GM18526 (cell line): ENCODE measurements around the gene ARID4B.

Source experiments
- POLR2A ChIP-seq: IDR thresholded peaks from 3 replicates; pipeline ENCODE4 v1.6.1; 2011; ENCODE audit not compliant: insufficient read length; ENCODE audit errors: extremely low read depth

Gene ARID4B

GRCh38 chr1:235313931-235314678 lies 13.9 kb downstream of the ARID4B start:
- TF ChIP-seq POLR2A = no peak

- no peak for TF ChIP-seq POLR2A
Observed at GRCh38 chr1:235313262-235313661, 14.7 kb downstream of the ARID4B start.

- TF ChIP-seq POLR2A = no peak
Observed at GRCh38 chr1:235307158-235308124, 20.5 kb downstream of the ARID4B start.

GRCh38 chr1:235304549-235305451 lies 23.2 kb downstream of the ARID4B start:
- TF ChIP-seq POLR2A = no peak

DNA sequence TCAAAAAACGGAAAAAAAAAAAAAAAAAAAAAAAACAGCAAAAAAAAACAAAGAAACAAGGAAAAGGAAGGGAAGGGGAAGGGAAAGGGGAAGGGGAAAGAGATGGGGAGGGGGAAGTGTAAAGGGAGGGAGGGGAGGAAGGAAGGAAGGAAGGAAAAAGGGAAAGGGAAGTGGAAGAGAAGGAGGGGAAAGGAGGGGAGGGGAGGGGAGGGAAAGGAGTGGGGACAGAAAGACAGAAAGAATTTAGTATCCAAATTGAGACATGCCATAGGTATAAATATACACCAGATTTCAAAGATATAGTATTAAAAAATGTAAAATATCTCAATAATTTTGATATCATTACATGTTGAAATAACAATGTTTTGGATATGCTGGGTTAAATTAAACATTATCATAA lies 25.8 kb downstream of the ARID4B start:
- TF ChIP-seq POLR2A = no peak

DNA sequence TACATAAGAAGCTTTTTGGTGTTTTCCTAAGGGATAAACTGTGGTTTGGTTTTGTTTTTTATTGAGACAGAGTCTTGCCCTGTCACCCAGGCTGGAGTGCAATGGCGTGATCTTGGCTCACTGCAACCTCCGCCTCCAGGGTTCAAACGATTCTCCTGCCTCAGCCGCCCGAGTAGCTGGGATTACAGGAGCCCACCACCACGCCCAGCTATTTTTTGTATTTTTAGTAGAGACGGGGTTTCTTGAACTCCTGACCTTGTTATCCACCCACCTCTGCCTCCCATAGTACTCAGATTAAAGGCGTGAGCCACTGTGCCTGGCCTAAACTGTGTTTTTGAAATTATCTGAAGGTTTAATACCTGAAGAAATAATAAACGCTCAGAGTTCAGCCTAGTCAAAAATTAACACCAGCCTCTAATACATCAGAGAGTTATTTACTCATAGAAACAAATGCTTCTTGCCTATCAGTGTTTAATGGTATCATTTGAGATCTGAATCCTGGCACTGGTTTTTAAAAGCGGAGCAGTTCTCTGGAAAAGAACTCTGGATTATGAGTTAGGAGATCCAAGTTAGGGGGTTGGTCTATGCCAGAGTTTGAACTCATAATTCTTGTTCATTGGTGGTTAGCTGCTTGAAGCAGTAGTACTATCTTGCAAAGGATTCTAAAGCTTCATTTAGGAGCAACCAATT lies 28.7 kb downstream of the ARID4B start:
- TF ChIP-seq POLR2A = no peak

- TF ChIP-seq POLR2A = no peak
Observed at GRCh38 chr1:235298758-235299157, 29.2 kb downstream of the ARID4B start.

GRCh38 chr1:235297579-235297978 lies 30.4 kb downstream of the ARID4B start:
- TF ChIP-seq POLR2A = no peak

DNA sequence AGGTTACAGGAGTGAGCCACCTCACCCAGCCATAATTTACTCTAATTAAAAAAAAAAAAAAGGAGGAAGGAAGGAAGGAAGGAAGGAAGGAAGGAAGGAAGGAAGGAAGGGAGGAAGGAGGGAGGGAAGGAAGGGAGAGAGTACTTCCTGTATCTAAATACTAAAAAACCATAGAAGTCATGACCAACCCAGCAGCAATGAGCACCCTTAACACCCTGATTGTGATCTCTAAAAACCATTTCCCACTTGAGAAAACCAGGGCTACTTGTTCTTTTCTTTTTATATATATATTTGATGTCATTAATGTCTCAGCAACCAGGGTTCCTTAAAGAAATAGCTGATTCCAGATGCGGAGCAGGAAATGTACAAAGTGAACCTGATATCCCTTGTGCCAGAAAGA lies 31.2 kb downstream of the ARID4B start:
- TF ChIP-seq POLR2A = no peak

DNA sequence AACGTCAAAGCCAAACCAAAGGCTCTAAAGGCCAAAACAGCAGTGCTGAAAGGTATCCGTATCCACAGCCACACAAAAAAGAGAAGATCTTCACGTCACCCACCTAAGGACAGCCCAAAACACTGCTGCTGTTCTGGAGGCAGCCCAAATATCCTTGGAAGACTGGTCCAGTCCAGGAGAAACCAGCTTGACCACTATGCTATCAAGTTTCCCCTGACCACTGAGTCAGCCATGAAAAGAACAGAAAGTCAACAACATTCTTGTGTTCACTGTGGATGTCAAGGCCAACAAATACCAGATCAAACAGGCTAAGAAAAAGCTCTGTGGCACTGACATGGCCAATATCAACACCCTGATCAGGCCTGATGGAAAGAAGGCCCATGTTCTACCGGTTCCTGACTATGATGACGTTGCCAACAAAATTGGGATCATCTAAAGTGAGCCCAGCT lies 32.1 kb downstream of the ARID4B start:
- no peak for TF ChIP-seq POLR2A

DNA sequence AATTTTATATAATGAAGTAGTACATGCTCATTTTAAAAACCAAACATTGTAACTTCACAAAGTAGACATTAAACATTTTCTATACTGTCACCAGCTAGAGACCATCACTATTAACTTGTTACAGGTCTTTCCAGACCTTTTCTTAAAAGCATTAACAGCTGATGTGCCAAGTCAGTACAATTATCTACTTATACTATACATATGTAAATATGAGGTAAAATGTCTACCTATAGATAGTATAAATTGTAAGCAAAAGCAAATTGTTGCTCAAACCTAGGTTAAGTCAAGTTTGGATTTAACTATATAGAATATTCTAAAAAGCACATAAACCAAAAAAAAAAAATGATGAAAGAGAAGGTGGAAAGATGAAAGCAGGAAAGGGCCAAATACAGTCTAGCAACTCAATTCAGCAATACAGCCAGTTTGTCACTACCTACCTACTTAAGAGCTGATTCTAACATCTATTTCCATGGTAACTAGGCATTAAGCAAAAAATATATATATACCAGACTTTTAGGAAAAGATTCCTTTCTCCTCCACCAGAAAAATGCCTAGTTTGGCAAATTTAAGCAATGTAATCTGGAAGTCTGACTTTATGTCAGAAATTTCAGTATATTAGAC lies 34.5 kb downstream of the ARID4B start:
- TF ChIP-seq POLR2A = no peak

DNA sequence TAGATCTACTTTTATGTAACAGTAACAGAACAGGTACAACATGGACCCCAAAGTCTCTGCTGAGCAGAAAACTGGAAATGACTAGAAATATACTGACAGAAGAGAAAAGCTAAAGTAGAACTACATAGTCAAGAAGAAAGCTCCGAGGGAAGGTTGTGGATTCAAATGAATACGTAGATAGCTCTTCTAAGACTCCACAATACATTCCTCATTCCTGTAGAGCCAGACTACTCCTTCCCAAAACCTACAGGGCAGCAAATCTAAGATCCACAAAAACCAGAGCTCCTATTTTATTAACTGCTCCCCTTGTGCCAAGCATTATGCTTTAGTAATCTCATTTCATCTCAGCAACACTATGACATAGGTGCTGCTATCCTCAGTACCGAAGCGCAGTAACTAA lies 35.2 kb downstream of the ARID4B start:
- TF ChIP-seq POLR2A = no peak

DNA sequence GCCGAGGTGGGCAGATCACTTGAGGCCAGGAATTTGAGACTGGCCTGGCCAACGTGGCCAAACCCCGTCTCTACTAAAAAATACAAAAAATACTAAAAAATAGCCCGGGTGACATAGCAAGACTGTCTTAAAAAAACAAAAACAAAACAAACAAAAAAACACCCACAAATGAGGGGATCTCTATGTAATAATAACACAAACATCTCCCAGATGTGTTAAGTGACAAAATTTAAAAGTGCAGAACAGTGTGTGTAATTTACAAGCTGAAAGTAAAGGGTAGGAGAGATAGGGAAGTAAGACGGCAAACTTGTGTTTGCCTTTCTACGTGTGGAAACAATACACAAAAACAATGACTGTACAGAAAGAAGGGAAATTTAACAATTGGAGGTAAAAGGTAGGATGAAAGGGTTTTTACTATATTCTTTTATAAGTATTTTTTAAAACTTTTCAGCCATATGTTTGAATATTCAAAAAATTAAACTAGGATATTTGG lies 36.3 kb downstream of the ARID4B start:
- no peak for TF ChIP-seq POLR2A

GRCh38 chr1:235290740-235291502 lies 37.1 kb downstream of the ARID4B start:
- no peak for TF ChIP-seq POLR2A
